Activated naive CD8-positive, alpha-beta T cell (primary cell): ENCODE results near the gene USE1.
"Not testable (repeated sequence)": the region's sequence is repeated elsewhere in the genome, so short reads cannot be mapped to it uniquely, and the experiment has no call there.

Experiments
- H3K27ac Mint-ChIP-seq: one replicate; pipeline ENCODE4 v1.8.0; 2021; ENCODE audit warnings: mixed read lengths
- H3K27me3 Mint-ChIP-seq: one replicate; pipeline ENCODE4 v1.8.0; 2021; ENCODE audit warnings: mixed read lengths
- H3K36me3 Mint-ChIP-seq: one replicate; pipeline ENCODE4 v1.8.0; 2021; ENCODE audit warnings: mixed read lengths
- H3K4me1 Mint-ChIP-seq: one replicate; pipeline ENCODE4 v1.8.0; 2021; ENCODE audit warnings: low read depth, mixed read lengths
- H3K4me3 Mint-ChIP-seq: one replicate; pipeline ENCODE4 v1.8.0; 2021; ENCODE audit warnings: mild to moderate bottlenecking, mixed read lengths
- H3K9me3 Mint-ChIP-seq: one replicate; pipeline ENCODE4 v1.8.0; 2021; ENCODE audit warnings: low read depth, mixed read lengths

USE1 gene, protein sequence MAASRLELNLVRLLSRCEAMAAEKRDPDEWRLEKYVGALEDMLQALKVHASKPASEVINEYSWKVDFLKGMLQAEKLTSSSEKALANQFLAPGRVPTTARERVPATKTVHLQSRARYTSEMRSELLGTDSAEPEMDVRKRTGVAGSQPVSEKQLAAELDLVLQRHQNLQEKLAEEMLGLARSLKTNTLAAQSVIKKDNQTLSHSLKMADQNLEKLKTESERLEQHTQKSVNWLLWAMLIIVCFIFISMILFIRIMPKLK

DNA sequence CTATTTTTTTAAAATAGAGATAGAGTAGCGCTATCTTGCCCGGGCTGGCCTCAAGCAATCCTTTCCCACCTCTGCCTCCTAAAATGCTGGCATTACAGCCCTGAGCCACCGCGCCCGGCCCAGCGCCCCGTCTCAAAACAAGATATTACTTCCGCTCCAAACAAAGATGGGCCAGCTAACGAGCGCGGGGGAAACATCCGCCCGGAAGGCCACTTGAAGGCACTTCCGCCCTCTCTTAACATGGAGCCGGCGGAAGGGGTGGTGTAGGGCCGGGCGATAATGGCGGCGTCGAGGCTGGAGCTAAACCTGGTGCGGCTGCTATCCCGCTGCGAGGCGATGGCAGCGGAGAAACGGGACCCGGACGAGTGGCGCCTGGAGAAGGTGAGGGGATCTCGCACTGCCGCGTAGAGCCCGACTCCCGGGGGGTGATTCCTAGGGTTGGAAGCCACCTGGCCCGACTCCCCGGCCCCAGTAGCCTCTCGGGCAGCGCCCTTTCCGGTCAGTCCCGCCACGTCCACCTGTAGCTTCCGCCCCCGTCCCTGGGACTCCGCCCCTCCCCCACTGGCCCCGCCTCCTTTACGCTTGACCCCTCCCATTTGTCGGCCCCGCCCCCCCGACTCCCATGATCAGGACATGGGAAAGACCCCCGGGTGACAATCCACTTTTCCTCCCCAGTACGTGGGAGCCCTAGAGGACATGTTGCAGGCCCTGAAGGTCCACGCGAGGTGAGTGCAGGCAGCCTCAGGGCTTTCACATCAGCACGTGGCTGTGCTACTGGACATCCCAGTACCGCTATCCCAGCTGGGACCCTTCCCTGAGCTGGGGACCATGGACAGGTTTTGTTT, at the start of gene USE1:
Gene USE1, plus strand, starts transcription at position 231 of the 845 bp plus-strand sequence. Its CDS starts 49 bp downstream, at position 280.
- Mint-ChIP-seq H3K4me3 (peak within 1 kb of the TSS; percentile 91), H3K36me3 (peaks cover 5% of the 10 kb centered on the region), H3K4me1 (peaks cover 7% of the 10 kb centered on the region), H3K27ac (peak within 1 kb of the TSS; percentile 97), H3K27me3 (no peaks in the 10 kb centered on the region), H3K9me3 (no peaks in the 10 kb centered on the region)

DNA sequence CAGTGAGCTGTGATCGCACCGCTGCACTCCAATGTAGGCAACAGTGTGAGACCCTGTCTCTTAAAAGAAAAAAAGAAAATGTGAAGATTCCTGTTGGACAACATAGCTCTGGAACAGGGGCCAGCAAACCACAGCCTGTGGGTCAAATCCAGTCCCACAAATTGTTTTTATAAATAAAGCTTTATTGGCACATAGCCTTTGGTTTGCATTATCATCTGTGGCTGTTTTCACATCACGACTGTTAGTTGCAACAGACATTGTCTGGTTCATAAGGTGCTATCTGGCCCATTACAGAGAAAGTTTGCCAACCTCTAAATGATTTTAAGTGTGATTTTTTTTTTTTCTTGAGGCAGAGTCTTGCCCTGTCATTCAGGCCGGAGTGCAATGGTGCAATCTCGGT, 49.4 kb upstream of the USE1 start:
- no peak overlapping the region for H3K27ac Mint-ChIP-seq
- H3K36me3 Mint-ChIP-seq = peaks cover 15% of the 10 kb centered on the region

DNA sequence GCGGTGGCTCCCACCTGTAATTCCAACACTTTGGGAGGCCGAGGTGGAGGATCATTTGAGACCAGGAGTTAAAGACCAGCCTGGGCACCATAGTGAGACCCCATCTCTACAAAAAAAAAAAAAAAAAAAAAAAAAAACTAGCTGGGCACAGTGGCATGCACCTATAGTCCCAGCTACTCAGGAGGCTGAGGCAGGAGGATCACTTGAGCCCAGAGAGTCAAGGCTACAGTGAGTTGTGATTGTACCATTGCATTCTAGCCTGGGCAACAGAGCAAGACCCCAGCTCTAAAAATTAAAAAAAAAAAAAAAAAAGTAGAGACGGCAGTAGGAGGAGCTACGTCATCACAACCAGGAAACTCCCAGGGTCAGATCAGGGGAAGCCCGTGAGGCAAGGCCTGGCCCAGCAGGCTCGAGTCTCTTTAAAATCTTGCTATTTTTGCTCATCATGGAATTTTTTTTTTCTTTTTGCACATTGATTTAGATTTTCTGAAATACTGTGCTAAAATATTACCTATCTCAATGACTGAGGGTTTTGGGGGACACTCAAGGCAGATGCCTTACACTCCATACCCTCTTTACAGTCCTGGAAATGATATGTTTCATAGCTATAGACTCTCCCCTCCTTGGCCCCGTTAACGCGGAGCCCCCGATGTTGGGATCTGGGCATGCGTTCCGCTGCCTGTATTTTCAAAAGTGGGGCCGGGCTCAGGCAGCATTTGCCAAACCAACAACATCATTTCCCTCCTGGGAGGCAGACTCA, 44.4 kb upstream of the USE1 start:
- Mint-ChIP-seq H3K36me3 (peaks cover 2% of the 10 kb centered on the region), H3K4me1 (peaks cover 2% of the 10 kb centered on the region), H3K9me3 (no peaks in the 10 kb centered on the region), H3K27ac (peak overlapping the region; percentile 64), H3K27me3 (no peaks in the 10 kb centered on the region), H3K4me3 (no peak overlapping the region)

More for the DNA sequence above, 49.4 kb upstream of the USE1 start:
- no peak overlapping the region for H3K4me3 Mint-ChIP-seq
- H3K9me3 Mint-ChIP-seq = no peaks in the 10 kb centered on the region
- H3K27me3 Mint-ChIP-seq = no peaks in the 10 kb centered on the region
- no peaks in the 10 kb centered on the region for H3K4me1 Mint-ChIP-seq

DNA sequence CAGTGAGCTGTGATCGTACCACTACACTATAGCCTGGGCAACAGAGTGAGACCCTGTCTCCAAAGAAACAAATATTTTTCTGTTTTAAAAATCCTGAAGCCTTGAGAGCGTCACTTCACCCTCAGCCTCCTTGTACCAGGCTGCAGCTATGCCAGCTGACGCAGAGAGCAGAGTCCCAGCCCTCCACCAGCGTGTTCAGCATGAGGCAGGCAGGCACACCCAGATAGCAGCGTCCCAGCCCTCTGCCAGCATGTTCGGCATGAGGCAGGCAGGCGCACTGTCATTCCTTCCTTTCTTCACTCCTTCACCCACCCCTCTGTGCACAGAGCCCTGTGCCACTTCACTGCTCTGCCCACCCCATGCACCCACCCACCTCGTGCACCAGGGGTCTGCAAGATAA, 43.3 kb upstream of the USE1 start:
- Mint-ChIP-seq H3K4me3 (no peak overlapping the region), H3K4me1 (peaks cover 2% of the 10 kb centered on the region), H3K27ac (no peak overlapping the region), H3K9me3 (no peaks in the 10 kb centered on the region), H3K27me3 (no peaks in the 10 kb centered on the region), H3K36me3 (no peaks in the 10 kb centered on the region)

DNA sequence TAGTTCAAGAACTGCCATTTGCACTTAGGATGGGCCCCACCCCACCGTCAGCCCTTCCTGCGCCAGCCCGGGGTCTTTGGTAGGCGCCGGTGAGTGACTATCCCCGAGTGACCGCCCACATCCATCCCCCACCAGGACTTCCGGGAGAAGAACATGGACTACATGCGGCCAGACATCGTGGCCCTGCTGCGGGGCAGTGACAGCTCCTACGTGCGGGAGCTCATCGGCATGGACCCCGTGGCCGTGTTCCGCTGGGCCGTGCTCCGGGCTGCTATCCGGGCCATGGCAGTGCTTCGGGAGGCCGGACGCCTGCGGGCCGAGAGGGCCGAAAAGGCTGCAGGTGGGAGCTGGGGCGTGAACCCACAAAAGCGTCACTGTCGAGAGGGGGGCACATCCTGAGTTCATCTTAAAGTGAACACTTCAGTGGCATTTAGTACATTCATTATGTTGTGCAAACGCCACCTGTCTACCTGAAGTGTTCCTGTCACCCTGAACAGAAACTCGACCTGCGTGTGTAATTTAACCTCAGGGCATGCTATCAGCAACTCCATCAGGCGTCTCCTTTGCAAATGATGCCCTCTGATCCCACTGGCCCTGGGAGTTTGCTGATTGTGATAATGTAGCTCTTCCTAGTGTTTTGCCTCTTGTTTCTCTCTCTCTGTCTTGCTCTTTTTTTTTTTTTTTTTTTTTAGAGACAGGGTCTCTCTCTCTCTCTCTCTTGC, 42.4 kb upstream of the USE1 start:
- Mint-ChIP-seq H3K27me3 (no peaks in the 10 kb centered on the region), H3K27ac (no peak overlapping the region), H3K36me3 (no peaks in the 10 kb centered on the region), H3K4me1 (peaks cover 2% of the 10 kb centered on the region), H3K4me3 (no peak overlapping the region), H3K9me3 (no peaks in the 10 kb centered on the region)

DNA sequence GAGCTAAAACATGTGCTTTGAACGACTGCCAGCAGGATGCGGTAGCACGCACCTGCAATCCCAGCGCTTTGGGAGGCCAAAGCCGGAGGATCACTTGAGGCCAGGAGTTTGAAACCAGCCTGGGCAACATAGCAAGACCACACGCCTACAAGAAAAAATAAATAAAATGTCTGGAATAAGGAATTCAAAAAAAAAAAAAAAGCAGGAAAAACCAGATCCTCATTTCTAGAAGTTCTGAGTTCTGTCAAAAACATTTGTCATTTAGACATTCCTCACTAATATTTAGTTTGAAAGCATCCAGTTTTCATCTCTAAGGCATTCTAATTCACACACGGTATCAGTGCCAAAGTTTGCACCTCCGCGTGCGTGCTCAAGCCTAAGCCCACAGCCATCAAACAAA, 36.9 kb upstream of the USE1 start:
- H3K36me3 Mint-ChIP-seq = no peaks in the 10 kb centered on the region
- peaks cover 5% of the 10 kb centered on the region for H3K4me1 Mint-ChIP-seq
- H3K9me3 Mint-ChIP-seq = no peaks in the 10 kb centered on the region
- no peaks in the 10 kb centered on the region for H3K27me3 Mint-ChIP-seq
- H3K27ac Mint-ChIP-seq = no peak overlapping the region
- H3K4me3 Mint-ChIP-seq = no peak overlapping the region

DNA sequence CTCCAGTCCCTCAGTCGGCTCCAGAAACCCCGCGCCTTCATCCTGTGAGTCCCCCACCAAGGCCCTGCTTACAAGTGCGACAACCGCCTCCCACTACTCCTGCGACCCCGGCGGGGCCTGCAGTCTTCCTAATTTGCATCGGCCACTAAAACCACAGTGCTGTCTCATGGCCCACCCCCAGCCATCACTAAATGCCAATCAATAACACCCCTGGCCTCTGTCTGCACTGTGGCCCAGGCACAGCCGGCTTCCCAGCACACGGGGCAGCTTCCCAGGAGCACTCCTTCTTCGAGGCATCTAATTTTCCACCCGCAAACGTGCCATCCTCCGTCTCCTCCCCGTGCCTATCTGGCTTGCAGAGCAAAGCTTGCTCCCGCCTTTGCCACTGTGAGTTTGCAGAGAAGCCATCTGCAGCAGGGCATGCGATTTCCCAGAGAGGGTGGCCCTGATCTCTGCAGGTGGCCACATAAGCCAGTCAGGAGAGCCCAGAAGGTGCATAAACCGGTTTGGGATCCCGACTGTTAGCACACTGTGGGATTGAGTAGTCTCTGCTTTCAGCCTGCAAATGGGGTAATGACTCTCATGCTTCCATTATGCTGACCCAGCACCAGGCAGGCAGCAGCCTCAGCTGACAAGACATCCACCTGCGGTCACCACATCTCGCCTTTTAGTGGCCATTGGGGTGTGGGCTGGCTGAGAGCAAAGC, 34.0 kb upstream of the USE1 start:
- H3K27me3 Mint-ChIP-seq = no peaks in the 10 kb centered on the region
- no peak overlapping the region for H3K27ac Mint-ChIP-seq
- peaks cover 21% of the 10 kb centered on the region for H3K4me1 Mint-ChIP-seq
- H3K9me3 Mint-ChIP-seq = no peaks in the 10 kb centered on the region
- H3K36me3 Mint-ChIP-seq = no peaks in the 10 kb centered on the region
- H3K4me3 Mint-ChIP-seq = no peak overlapping the region

DNA sequence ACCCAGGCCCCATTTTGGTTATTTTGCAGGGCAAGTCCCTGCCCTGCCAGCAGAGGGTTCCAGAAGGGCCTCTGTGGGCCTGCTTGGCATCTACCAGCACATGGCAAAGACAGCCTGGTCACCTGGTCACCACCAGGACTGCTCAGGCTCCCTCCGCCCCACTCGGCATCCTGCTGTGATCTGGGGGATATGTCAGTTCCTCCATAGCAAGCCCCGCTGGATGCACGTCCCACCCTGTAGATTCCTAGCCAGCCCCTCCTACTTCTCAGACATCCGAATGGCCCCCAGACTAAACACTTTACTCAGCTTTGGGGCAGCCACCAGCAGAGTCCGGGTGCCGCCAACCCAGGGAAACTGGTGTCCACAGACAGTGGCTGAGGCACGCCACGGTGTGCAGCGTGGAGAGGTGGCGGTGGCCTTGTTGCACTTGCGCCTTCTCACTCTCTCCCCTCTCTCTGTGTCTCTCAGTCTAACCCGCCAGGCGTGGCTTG, 31.8 kb upstream of the USE1 start:
- Mint-ChIP-seq H3K4me3 (peak overlapping the region; percentile 83), H3K27ac (peak overlapping the region; percentile 98), H3K36me3 (no peaks in the 10 kb centered on the region), H3K9me3 (no peaks in the 10 kb centered on the region), H3K27me3 (no peaks in the 10 kb centered on the region), H3K4me1 (peaks cover 21% of the 10 kb centered on the region)

DNA sequence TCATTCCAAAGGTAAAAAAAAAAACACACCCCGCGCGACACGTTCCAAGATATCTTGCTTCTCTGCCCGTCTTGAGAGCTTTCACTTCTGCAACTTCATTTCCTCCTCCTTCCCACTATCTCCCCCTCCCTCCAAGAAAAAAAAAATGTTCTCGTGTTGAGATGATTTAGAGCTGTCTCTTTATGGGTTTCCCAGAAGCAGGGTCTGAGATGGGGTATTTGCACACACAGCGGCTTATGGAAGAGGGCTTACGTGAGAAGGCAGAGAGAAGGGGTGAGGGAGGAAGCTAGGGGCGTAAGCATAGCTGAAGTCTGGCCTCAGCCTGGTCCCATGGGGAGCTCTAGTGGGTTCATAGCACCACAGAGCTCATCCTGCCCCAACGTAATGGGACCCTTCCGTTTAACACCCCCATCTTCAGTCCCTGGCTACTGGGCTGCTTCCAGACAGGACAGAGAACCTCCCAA, 31.3 kb upstream of the USE1 start:
- no peaks in the 10 kb centered on the region for H3K27me3 Mint-ChIP-seq
- peak overlapping the region; percentile 83 for H3K4me3 Mint-ChIP-seq
- H3K27ac Mint-ChIP-seq = peak overlapping the region; percentile 98
- no peaks in the 10 kb centered on the region for H3K36me3 Mint-ChIP-seq
- H3K9me3 Mint-ChIP-seq = no peaks in the 10 kb centered on the region
- H3K4me1 Mint-ChIP-seq = peaks cover 21% of the 10 kb centered on the region

DNA sequence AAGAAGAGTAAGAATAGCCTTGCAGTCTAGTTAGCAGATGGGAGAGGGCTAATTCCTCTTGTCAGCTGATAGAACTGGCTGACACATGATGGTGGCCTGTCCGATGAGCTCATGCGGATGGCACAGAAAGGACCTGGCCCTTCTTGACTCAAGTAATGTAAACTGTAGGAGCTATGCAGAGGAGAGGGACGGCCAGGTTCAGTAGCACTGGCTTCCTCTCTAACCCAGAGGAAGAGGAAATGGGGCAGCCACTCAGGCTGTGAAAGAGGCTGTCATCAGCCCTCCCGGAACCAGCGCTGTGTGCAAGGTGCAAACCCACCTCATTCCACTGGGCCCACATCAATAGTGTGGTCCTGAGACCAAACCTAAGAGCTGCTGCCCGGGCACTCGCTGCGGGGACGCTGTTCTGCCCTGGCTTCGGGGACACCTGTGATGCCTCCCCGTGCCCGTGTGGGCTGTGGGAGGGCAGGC, 30.8 kb upstream of the USE1 start:
- Mint-ChIP-seq H3K4me1 (peaks cover 21% of the 10 kb centered on the region), H3K9me3 (no peaks in the 10 kb centered on the region), H3K36me3 (no peaks in the 10 kb centered on the region), H3K4me3 (peak overlapping the region; percentile 83), H3K27ac (peak overlapping the region; percentile 98), H3K27me3 (no peaks in the 10 kb centered on the region)

DNA sequence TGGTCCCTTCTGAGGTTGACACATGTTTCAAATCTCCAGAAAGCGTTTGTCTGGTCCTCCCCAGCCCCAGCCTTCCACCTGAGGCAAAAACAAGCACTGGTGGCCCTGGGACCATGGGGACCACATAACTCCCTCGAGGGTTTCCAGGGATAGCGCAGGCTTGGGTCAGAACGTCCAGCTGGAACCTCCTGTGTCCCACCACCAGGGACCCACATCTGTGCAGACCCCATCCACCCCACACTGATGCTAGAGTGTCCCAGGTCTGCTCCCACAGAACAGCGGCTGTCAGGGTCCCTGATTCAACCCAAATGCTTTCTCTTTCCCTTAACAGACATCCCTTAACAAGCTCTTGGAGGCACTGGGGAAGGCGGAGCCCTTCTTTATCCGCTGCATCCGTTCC, 29.6 kb upstream of the USE1 start:
- Mint-ChIP-seq H3K36me3 (no peaks in the 10 kb centered on the region), H3K4me1 (peaks cover 21% of the 10 kb centered on the region), H3K9me3 (no peaks in the 10 kb centered on the region), H3K4me3 (no peak overlapping the region), H3K27ac (no peak overlapping the region), H3K27me3 (no peaks in the 10 kb centered on the region)

DNA sequence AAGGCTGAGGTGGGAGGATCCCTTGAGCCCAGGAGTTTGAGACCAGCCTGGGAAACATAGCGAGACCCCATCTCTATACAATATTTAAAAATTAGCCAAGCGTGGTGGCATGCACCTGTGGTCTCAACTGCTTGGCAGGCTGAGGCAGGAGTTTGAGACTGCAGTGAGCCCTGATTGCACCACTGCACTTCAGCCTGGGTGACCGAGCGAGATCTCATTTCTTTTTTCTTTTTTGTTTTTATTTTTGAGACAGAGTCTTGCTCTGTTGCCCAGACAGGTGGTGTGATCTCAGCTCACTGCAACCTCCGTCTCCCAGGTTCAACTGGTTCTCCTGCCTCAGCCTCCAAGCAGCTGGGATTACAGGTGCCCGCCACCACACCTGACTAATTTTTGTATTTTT, 23.4 kb upstream of the USE1 start:
- not testable (repeated sequence) for H3K4me1 Mint-ChIP-seq, H3K4me3 Mint-ChIP-seq, H3K27ac Mint-ChIP-seq, H3K27me3 Mint-ChIP-seq, H3K36me3 Mint-ChIP-seq, H3K9me3 Mint-ChIP-seq

DNA sequence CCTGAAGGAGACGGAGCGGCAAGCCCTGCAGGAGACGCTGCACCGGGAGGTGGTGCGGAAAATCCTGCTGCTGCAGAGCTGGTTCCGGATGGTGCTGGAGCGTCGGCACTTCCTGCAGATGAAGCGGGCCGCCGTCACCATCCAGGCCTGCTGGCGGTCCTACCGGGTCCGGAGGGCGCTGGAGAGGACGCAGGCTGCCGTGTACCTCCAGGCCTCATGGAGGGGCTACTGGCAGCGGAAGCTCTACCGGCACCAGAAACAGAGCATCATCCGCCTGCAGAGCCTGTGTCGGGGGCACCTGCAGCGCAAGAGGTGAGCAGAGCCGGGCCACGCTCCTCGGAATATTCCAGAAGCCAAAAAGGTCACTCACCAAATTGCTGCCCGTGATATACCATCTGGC, 22.4 kb upstream of the USE1 start:
- no peaks in the 10 kb centered on the region for H3K4me1 Mint-ChIP-seq
- no peaks in the 10 kb centered on the region for H3K27me3 Mint-ChIP-seq
- no peaks in the 10 kb centered on the region for H3K9me3 Mint-ChIP-seq
- H3K27ac Mint-ChIP-seq = no peak overlapping the region
- no peak overlapping the region for H3K4me3 Mint-ChIP-seq
- peaks cover 5% of the 10 kb centered on the region for H3K36me3 Mint-ChIP-seq

DNA sequence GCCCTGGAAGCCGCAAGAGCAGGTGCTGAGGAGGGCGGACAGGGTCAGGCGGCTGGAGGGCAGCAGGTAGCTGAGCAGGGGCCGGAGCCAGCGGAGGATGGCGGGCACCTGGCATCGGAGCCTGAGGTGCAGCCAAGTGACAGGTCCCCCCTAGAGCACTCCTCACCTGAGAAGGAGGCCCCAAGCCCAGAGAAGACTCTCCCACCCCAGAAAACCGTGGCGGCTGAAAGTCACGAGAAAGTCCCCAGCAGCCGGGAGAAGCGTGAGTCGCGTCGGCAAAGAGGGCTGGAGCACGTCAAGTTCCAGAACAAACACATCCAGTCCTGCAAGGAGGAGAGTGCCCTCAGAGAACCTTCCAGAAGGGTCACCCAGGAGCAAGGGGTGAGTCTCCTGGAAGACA, 20.5 kb upstream of the USE1 start:
- no peaks in the 10 kb centered on the region for H3K27me3 Mint-ChIP-seq
- H3K27ac Mint-ChIP-seq = no peak overlapping the region
- H3K4me1 Mint-ChIP-seq = no peaks in the 10 kb centered on the region
- H3K9me3 Mint-ChIP-seq = no peaks in the 10 kb centered on the region
- peaks cover 5% of the 10 kb centered on the region for H3K36me3 Mint-ChIP-seq
- no peak overlapping the region for H3K4me3 Mint-ChIP-seq
